Right lobe of liver (tissue), 4 donors: ENCODE data around the gene PGP.

Experiments
- POLR2A ChIP-seq: fragments of 450-650 bp; IDR thresholded peaks from one replicate; pipeline ENCODE4 v1.6.1; 2017; ENCODE audit warnings: antibody characterized with exemption, mild to moderate bottlenecking
- TF ChIP-seq, protein P1 (sequence below), 4 donors: fragments of 200-600 bp in 3 of 4; fragments of 450-650 bp in 1 of 4; IDR thresholded peaks; one replicate each; pipeline versions ENCODE4 v1.5.1 to v1.8.0; 2016 to 2022; ENCODE audit warnings: antibody characterized with exemption in 4 of 4, mild to moderate bottlenecking in 2 of 4
- donor health status: DM: no; HTN: no; CAD: no.
- donor health status: DM: no; HTN: no; CAD: no.
- donor health status: DM: no; HTN: yes; CAD: no.

DNA sequence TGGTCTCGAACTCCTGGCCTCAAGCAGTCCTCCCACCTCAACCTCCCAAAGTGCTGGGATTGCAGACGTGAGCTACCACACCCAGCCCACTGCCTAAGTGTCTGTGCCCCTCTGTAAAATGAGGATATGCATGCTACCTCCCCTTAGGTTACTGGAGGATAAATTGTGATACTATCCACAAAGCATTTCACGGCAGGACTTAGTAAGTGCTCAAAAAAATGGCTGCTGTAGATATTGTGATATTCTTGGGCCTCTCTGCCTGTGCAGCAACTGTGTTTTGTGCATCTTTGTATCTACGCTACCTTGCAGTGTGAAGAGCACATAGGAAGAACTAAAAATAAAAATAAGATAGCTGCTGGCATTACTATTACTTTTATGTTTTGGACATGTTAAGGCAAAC, 16.4 kb downstream of the PGP start:
- TF ChIP-seq, protein P1, sequence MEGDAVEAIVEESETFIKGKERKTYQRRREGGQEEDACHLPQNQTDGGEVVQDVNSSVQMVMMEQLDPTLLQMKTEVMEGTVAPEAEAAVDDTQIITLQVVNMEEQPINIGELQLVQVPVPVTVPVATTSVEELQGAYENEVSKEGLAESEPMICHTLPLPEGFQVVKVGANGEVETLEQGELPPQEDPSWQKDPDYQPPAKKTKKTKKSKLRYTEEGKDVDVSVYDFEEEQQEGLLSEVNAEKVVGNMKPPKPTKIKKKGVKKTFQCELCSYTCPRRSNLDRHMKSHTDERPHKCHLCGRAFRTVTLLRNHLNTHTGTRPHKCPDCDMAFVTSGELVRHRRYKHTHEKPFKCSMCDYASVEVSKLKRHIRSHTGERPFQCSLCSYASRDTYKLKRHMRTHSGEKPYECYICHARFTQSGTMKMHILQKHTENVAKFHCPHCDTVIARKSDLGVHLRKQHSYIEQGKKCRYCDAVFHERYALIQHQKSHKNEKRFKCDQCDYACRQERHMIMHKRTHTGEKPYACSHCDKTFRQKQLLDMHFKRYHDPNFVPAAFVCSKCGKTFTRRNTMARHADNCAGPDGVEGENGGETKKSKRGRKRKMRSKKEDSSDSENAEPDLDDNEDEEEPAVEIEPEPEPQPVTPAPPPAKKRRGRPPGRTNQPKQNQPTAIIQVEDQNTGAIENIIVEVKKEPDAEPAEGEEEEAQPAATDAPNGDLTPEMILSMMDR (IDR thresholded peaks at IDR 0.05) = no peak
- no peak for TF ChIP-seq POLR2A
